K562 (cell line): ENCODE measurements around the gene ITGA2B.

Source experiments
- CTCF ChIP-seq, 3 experiments: IDR thresholded peaks in 2 of 3; conservative IDR thresholded peaks in 1 of 3; 2 replicates each; pipeline ENCODE4 v1.5.1; 2011 to 2012; ENCODE audit warnings: low read length in 3 of 3, mild to moderate bottlenecking in 3 of 3, control low read depth in 2 of 3, improper control_type of control experiment in 1 of 3, inconsistent platforms in 1 of 3, low read depth in 1 of 3, mixed read lengths in 1 of 3, moderate library complexity in 1 of 3; ENCODE audit not compliant: insufficient read depth in 2 of 3
- EGR1 ChIP-seq: fragments of 450-650 bp; conservative IDR thresholded peaks from 2 replicates; pipeline ENCODE4 v1.6.1; 2017; ENCODE audit warnings: mild to moderate bottlenecking
- ELF1 ChIP-seq: fragments of 200-800 bp; sonication (Bioruptor generic); IDR thresholded peaks from 2 replicates; pipeline ENCODE4 v1.6.1; 2016; ENCODE audit warnings: missing genetic modification characterization, missing compliant biosample characterization
- ELF4 ChIP-seq: fragments of 450-650 bp; formaldehyde crosslinking; IDR thresholded peaks from 2 replicates; pipeline ENCODE4 v1.4.0; 2022; ENCODE audit warnings: missing genetic modification characterization
- FOS ChIP-seq: IDR thresholded peaks from 3 replicates; pipeline ENCODE4 v1.6.1; 2011; ENCODE audit not compliant: insufficient read length; ENCODE audit errors: extremely low read depth
- NBN ChIP-seq: fragments of 450-650 bp; IDR thresholded peaks from 2 replicates; pipeline ENCODE4 v1.6.1; 2016; ENCODE audit warnings: low read depth, mild to moderate bottlenecking
- SMC3 ChIP-seq: conservative IDR thresholded peaks from 2 replicates; pipeline ENCODE4 v1.6.1; 2011; ENCODE audit warnings: low read depth, low read length, improper control_type of control experiment; ENCODE audit not compliant: insufficient read depth
- STAT6 ChIP-seq: sonication (generic); formaldehyde crosslinking; IDR thresholded peaks from 2 replicates; pipeline ENCODE4 v1.8.1; 2023; ENCODE audit warnings: mild to moderate bottlenecking, missing genetic modification reagents
- USF2 ChIP-seq: sonication (generic); formaldehyde crosslinking; IDR thresholded peaks from 2 replicates; pipeline ENCODE4 v1.5.0; 2020; ENCODE audit warnings: missing genetic modification reagents
- ZNF384 ChIP-seq: IDR thresholded peaks from 2 replicates; pipeline ENCODE4 v1.6.1; 2012; ENCODE audit warnings: low read depth, low read length, improper control_type of control experiment
- ZNF561 ChIP-seq: fragments of 450-650 bp; formaldehyde crosslinking; conservative IDR thresholded peaks from 2 replicates; pipeline ENCODE4 v1.4.0; 2020; ENCODE audit warnings: mild to moderate bottlenecking, moderate library complexity

GRCh38 chr17:44438636-44439035, 49.2 kb upstream of the ITGA2B start:
- TF ChIP-seq USF2, result no peak
- no peak for TF ChIP-seq CTCF (IDR thresholded peaks at IDR 0.05 in 2 of 3, conservative IDR thresholded peaks at IDR 0.05 in 1 of 3; ENCODE audit: insufficient read depth in 2 of 3, low read depth in 1 of 3, low read length in 3 of 3)
- no peak for TF ChIP-seq ELF1 (tag)
- no peak for TF ChIP-seq EGR1
- TF ChIP-seq NBN, result no peak
- no peak for TF ChIP-seq SMC3
- TF ChIP-seq ELF4 (CRISPR knock-in tag), result no peak
- TF ChIP-seq STAT6 (CRISPR knock-in tag), result no peak
- no peak for TF ChIP-seq FOS
- TF ChIP-seq ZNF561 (CRISPR knock-in tag), result no peak
- TF ChIP-seq ZNF384, result no peak
